ENCODE data around the gene ZNF136.

DNA sequence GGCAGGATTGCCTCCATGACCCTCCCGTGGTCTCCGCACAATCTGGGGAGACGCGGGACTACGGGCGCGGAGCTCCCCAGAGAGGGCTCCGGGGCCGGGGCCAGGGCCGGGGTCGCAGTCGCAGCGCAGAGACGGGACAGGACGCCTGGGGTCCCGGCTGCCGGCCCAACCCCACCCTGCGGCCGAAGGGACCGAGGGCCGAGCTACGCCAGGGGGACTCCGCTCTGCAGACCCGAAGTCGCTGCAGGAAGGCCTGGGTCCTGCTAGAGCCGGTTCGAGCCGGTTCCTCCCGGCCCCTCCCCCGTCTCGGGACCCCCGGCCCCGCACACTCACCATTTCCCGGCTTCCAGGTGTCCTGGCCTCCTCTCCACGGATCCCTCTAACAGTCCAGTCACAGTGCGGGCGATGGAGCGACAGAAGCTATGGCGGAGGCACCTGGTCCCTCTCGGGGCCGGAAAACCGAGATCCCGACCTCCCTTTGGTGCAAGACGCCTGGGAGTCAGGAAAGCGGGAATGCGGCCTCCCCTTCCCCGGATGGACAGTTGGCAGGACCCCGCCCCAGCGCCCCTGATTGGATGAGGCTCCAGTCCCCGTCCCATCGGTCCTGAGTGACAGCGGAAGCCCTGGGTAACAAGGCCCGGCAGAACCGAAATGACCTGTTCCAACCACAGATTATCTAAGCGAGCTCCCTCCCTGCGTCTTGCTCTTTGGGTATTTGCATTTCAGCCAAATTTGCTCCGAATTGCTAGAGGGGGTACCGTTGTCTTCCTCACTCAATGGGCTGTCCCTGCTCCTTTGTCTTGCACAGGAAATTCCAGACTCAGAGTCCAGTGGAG lies 6.5 kb upstream of the ZNF136 start, which contains the start of gene ZNF625:
- TF ChIP-seq, protein P1, sequence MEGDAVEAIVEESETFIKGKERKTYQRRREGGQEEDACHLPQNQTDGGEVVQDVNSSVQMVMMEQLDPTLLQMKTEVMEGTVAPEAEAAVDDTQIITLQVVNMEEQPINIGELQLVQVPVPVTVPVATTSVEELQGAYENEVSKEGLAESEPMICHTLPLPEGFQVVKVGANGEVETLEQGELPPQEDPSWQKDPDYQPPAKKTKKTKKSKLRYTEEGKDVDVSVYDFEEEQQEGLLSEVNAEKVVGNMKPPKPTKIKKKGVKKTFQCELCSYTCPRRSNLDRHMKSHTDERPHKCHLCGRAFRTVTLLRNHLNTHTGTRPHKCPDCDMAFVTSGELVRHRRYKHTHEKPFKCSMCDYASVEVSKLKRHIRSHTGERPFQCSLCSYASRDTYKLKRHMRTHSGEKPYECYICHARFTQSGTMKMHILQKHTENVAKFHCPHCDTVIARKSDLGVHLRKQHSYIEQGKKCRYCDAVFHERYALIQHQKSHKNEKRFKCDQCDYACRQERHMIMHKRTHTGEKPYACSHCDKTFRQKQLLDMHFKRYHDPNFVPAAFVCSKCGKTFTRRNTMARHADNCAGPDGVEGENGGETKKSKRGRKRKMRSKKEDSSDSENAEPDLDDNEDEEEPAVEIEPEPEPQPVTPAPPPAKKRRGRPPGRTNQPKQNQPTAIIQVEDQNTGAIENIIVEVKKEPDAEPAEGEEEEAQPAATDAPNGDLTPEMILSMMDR (IDR thresholded peaks at IDR 0.05), result no peak
- no peak for TF ChIP-seq POLR2A (IDR thresholded peaks at IDR 0.05; ENCODE audit: low read length)
- TF ChIP-seq RFX5 (IDR thresholded peaks at IDR 0.05), result no peak
- TF ChIP-seq, protein P2, sequence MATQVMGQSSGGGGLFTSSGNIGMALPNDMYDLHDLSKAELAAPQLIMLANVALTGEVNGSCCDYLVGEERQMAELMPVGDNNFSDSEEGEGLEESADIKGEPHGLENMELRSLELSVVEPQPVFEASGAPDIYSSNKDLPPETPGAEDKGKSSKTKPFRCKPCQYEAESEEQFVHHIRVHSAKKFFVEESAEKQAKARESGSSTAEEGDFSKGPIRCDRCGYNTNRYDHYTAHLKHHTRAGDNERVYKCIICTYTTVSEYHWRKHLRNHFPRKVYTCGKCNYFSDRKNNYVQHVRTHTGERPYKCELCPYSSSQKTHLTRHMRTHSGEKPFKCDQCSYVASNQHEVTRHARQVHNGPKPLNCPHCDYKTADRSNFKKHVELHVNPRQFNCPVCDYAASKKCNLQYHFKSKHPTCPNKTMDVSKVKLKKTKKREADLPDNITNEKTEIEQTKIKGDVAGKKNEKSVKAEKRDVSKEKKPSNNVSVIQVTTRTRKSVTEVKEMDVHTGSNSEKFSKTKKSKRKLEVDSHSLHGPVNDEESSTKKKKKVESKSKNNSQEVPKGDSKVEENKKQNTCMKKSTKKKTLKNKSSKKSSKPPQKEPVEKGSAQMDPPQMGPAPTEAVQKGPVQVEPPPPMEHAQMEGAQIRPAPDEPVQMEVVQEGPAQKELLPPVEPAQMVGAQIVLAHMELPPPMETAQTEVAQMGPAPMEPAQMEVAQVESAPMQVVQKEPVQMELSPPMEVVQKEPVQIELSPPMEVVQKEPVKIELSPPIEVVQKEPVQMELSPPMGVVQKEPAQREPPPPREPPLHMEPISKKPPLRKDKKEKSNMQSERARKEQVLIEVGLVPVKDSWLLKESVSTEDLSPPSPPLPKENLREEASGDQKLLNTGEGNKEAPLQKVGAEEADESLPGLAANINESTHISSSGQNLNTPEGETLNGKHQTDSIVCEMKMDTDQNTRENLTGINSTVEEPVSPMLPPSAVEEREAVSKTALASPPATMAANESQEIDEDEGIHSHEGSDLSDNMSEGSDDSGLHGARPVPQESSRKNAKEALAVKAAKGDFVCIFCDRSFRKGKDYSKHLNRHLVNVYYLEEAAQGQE (IDR thresholded peaks at IDR 0.05), result no peak

All from A549 (cell line).